Stimulated activated CD4-positive, alpha-beta T cell treated with anti-CD3 and anti-CD28 coated beads, Interleukin-15, amount 100 ng/mL, for 24 hours (primary cell): ENCODE measurements around the gene ENDOV.

ENCODE experiments used
- DNase-seq: peaks from one replicate; pipeline ENCODE4 v3.0.0-alpha.2; 2020

The ENDOV gene

DNA sequence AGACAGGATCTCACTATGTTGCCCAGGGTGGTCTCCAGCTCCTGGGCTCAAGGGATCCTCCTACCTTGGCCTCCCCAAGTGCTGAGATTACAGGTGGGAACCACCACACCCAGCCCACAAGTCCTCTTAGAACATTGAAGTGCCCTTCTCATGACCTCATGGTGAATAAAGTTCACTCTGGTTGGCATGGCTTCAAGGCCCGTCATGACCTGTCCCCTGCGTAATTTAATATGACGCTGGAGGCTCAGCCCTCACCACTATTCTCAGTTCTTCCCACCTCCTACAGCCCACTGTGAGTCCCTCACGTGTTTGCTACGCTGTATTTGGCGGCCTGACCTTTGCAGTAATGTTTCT is 1.9 kb downstream of the ENDOV start:
- DNase-seq: no peak

GRCh38 chr17:80418589-80418988 is 3.6 kb downstream of the ENDOV start:
- no peak for DNase-seq

- no peak for DNase-seq
These were observed 4.3 kb downstream of the ENDOV start for GRCh38 chr17:80419255-80419654.

GRCh38 chr17:80421381-80422090 is 6.6 kb downstream of the ENDOV start:
- no peak for DNase-seq

GRCh38 chr17:80422276-80422675 is 7.3 kb downstream of the ENDOV start:
- DNase-seq: no peak

DNA sequence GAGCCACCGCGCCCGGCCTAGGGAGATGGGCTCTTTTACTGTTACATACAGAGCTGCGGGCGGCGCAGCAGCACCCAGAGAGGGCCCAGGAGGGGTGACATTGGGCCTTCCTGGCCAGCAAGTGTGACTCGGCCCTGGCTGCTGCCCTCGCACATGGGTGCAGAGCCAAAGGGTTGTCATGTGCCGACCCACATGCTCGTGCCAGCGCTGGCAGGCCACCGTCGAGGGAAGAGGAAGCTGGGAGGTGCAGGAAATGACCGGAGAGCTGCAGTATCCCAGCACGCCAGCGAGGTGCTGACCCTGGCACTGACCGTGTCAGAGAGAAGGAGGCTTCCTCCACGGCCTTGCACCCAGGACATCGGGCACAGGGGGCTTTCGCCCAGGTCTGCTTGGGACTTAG is 8.0 kb downstream of the ENDOV start:
- no peak for DNase-seq

DNA sequence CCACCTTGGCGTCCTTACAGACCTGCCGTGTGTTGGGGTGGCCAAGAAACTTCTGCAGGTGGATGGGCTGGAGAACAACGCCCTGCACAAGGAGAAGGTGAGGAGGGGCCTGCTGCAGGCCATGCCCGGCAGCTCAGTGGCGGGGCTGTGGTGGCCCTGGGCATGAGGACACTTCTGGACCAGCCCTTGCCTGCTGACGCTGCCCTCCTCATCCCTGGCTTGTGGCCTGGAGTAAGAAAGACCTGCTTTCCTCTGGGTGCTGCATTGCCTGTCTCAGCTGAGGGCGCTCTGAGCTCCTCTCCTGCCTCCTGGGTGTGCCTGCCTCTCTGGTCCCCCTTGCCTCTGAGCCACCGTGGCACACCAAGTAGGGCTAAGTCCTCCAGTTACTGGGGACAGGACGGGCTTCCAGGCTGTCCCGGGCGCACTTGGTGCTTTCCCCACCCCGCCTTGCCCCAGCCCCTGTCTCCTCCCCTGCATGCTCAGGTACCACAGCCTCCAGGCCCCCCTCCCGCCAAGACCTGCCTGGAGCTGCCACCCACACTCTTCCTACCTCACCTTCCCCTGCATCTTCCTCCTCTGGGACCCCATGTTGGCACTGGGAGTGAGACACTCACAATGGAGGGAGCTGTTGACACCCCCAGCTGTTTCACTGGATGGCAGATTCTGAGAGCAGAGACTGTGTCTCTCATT is 8.7 kb downstream of the ENDOV start:
- DNase-seq: no peak

DNA sequence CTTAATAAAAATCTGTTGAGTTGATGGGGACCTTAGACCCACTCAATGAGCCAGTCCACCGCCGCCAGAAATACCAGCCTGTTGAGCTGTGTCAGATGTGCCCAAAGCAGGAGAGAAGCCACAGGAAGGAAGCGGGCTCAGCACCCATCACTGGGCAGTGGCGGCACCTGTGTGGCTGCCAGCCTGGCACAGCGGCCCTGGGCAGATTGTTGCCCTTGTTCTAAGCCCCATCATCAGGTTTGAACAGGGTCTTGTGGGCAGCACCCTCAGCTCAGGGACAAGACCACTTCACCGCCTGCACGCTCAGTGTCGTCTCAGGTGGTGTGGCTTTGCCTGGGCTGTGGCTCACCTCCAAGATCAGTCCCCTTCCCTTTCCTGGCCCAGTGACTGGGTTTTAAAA is 9.3 kb downstream of the ENDOV start:
- no peak for DNase-seq

GRCh38 chr17:80424878-80425765 is 10.2 kb downstream of the ENDOV start:
- DNase-seq: no peak

DNA sequence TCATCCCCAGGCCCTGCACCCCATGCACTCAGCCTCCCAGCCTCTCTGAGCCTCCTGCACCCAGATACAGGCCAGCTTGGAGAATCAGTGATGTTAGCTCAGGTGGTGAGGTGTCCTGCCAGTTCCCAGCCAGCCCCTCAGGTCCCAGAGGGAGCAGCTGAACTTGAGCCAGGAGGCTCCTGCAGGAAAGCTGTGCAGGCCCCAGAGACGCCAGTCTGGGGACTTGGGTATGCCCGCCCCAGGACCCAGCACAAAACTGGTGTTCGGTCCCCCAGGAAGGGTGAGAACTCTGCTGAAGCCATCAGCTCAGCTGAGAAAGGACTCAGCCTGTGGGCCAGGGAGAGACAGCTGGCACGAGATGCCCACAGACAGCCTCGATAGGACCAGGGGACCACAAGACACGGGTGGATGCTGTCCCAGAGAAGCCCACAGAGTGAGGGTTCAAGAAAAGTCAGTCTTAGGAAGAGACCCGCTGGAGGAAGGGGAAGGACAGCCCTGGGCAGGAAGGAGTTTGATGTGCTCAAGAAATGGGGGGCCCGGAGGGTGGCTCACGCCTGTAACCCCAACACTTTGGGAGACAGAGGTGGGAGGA is 11.0 kb downstream of the ENDOV start:
- DNase-seq: no peak

DNA sequence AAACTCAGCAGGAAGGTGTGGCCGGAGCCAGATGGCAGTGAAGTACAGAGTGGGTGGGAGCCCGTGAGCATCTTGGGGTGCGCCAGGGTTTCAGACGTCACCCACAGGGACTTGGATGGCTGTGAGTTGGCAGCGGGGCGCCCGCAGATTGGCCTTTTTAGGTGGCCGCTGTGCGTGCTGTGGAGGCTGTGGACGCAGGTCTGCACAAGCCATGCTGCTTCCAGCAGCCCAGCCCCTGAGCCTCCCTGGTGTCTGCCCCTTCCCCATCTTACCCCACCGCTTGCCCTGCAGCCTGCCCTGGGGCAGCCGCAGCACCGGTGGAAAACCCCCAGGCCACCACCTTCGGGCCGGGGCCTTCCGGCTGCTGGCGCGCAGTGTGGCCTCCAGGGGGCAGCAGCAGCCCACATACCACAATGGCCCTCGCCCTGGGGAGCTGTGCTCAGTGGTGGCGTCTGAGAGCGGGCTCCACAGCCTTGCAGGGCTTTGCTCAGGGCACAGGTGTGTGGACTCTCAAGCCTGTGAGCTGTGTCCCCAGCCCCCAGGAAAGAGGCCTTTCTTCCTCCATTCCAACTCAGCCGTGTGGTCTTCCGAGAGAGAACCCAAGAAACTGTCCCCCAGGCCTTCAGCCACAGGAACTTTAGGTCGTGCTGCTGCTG is 11.8 kb downstream of the ENDOV start:
- DNase-seq: peak; percentile 89

DNA sequence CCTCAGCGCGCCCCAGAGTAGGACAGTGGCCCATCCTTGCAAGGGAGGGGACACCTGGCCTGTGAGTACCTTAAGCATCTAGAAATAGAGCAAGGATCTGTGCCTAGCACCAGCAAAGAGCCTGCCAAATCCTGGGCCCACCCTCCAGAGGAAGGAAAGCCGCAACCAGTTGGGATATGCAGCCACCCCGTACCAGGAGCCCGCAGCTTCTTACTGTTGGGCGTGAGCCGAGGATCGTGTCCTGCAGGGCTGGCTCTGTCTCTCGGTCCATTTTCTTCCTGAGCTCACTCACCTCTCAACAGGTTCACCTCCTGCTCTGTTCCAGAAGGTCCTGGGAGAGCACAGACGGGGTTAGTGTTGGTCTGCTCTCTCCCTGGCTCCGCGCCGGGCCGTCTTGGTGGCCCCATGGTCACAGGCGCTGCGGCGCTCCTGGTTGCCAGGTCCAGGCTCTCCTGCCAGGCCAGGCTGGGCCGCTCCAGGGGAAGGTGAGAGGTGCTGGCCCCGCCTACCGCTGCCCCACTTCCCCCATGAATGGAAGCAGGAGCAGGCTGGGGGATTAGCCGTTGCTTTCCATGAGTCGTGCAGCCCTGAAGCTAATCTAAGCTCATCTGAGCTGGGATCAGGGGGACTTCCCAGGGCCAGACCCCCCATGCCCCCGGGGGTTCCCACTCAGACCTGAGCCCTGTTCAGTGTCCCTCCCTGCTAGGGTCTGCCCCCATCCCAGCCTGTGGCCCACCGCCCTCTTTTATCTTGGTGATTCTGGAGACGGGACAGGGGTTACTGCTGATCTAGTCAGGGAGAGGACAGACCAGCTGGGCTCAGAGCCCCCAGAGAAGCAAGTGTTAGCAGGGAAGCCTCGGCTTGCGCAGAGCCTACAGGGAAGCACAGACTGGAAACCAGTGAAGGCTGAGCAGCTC is 12.7 kb downstream of the ENDOV start:
- no peak for DNase-seq

- DNase-seq: no peak
These were observed 13.4 kb downstream of the ENDOV start for GRCh38 chr17:80428363-80428762.

DNA sequence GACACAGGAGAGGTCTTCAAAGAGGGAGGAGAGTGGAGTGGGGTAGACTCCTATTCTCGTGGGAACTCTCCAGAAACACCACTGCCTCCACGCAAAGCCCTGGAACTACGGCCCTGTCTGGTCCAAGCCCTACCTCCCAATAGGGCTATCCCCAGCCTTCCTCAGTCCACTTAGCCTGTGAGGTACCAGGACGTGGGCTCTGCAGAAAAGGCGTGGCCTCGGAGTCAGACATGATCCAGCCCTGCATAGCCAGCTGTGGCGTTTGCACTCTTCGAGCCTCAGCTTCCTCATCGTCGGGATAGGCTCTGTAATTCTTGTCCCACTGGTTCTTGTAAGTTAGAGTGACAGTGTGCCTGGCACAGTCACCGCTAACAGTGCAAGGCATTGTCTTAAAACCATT is 13.8 kb downstream of the ENDOV start:
- no peak for DNase-seq

DNA sequence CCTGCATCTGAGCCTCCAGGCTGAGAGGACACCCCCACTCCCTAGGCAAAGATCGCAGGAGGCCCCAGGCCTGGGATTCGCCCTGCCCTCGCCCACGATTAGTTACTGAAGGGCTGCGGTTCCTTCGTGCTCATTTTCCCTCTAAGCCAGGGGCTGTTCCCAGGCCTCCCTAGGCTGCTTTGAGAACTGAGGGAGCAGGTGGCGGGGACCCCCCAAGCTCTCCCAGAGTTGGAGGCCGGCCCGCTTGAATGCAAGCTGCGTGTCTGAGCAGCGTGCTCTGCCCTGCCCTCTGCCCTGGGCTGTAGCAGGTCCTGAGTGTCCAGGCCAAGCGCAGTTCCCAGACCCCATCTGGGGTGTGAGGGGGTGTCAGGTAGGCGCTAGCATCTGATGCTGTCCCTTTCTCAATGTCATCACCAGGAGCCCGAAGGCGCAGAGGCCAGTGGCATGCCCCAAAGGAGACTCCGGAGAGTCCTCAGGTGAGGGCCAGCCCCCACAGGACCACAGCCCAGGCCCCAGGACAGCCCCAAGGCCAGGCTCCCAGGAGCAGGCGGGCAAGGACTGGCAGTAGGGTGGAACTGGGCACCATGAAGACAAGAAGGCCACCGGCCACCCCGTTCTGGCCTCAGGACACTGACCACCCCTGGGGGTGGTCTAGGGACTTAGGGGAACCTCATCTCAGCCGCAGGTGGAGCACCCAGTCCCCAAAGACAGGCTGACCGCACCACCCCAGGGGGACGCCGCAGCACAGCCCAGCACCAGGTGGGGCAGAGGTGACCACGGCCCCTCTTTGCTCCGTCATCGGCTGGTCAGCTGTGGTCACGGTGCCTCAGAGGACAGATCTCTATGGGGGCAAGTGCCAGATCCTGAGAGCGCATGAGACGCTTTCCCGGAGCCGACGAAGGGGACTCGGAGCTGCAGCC is 14.6 kb downstream of the ENDOV start:
- DNase-seq: no peak

DNA sequence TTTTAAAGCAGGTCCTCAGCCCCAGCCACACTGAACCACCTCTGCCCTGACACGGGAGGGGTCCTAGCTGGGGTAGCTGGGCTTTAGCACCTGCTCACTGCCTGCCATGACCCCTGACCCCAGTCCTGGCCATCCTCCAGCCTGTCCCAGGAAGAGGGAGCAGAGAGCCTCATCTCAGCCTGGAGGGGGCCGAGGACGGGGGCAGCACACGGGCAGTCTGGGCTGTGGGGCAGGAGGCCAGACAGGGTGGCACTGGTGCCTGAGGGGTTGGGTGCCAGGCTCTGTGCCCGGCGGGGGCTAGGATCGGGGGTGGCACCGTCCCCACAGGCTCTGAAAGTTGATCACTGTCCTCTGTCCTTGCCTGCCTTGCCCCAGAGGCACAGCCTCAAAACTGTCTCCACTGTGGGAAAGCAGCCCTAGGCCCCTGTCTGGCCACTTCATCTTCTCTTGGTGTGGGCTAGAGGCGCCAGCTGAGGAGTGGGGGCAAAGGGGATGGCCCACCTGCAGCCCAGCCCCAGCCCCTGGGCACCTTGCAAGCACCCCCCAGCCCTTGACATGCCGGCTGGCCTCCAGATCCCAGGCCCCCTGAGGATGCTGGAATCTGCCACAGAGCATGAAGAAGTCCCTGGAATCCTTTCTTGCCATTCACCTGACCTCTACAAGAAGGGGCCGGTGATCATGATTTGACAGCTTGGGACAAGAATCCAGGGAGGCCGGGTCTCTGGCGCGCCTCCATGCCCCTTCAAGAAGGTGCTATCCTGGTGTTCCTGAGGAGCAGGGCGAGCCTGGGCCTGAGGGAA is 15.7 kb downstream of the ENDOV start:
- no peak for DNase-seq

DNA sequence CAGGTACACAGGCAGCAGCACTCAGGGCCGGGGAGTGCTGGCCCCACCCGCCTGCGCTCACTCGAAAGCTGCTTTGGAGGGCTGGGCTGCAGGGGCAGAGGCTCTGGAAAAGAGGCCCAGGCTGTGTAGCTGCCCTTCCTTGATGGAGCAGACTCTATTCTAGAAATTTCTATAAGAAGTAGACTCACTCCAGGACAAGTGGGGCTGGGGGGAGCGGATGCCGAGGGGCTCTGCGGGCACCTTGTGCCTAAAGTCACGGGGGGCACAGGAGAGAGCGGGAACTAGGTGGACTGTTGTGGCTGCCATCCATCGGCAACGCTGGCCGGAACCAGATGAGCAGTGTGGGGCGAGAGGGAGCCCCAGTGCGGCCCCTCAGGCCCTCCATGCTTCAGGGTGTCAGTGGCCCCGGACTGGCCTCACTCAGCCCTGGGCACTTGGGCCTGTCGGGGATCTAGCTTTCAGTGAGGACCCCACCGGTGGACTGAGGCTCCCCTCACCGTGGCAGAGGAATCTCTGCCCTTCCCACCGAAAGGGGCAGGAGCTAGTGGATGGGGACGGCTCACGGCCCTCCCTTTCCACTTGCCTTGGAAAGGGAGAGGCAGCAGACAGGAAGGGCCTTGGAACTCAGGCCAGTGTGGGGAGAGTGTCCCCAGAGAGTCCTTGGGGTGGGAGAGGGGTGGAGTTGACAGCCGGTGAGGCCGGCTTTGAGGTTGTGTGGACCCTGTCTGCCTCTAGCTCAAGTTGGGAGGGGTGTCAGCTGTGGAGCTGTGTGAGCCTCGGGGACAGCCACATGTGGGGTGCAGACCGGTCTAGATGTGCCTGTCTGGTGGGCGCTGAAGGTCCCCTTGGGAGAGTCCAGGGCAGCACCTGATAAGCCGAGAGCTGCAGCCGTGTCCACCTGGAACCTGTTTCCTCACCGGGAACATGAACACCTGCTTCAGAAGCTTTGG is 16.6 kb downstream of the ENDOV start:
- DNase-seq: no peak

GRCh38 chr17:80432350-80432955 is 17.5 kb downstream of the ENDOV start:
- no peak for DNase-seq
